GM21390 (cell line): ENCODE results near the gene PIANP.
"Not testable (repeated sequence)": the region's sequence is repeated elsewhere in the genome, so short reads cannot be mapped to it uniquely, and the experiment has no call there.

Source experiments
- ATAC-seq: cut with Tn5 transposase; IDR thresholded peaks from one replicate; pipeline ENCODE4 v1.9.1; 2021; ENCODE audit not compliant: unreplicated experiment

Gene PIANP

DNA sequence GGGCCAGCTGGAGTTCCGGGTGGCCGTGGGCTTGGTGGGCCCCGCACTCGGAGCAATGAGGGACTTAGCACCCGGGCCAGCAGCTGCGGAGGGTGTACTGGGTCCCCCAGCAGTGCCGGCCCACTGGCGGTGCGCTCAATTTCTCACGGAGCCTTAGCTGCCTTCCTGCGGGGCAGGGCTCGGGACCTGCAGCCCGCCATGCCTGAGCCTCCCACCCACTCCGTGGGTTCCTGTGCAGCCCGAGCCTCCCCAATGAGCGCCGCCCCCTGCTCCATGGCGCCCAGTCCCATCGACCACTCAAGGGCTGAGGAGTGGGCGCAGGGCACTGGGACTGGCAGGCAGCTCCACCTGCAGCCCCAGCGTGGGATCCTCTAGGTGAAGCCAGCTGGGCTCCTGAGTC is 7.7 kb upstream of the PIANP start:
- ATAC-seq: not testable (repeated sequence)

DNA sequence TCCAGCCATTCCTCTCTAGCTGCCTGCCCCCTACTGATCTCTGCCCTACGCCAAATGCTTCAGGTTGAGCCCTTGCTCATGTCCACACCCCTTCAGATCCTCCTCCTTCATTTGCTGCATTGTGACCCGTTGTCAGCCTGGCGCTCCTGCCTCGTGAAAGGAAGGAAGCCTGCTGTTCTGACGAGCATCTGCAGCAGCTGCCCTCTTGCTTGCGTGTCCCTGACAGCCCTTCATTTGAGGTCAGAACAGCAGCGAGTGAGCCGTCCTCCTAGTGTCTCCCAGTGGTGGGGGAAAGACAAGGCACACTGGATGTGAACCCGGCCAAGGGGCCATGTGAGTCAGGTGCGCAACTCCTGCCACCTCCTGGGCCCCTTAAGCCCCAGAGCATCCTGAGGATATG is 3.0 kb upstream of the PIANP start:
- ATAC-seq: no peak

DNA sequence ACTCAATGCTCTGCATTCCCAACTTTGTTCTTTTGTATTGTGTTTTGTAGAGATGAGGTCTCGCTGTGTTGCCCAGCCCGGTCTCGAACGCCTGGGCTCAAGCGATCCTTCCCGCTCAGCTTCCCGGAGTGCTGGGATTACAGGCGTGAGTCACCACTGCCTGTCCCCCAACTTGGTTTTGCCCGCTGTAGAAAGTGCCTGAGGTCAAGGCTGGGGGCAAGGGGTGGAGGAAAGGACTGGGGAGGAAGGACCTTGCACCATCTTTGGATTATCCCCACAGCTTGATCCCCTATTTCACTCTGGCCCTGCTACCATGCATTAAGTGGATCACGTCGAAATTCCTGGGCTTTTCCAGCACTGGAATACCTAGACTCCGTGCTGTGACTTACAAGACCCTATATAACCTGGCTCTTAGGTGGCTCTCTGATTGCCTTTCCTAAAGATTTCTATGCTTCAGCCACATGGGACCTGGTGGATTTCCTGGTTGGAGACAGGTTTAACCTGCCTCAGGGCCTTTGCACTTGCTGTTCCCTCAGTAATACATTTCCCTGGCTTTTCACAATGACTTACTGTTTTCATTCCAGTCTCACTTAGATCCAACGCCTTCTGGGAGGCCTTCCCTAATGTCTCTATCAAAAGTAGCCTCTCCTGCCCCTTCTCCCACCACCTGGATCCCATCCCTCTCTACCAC is 608 bp upstream of the PIANP start:
- no peak for ATAC-seq

GRCh38 chr12:6699989-6700645 is 498 bp downstream of the PIANP start:
- ATAC-seq: no peak

DNA sequence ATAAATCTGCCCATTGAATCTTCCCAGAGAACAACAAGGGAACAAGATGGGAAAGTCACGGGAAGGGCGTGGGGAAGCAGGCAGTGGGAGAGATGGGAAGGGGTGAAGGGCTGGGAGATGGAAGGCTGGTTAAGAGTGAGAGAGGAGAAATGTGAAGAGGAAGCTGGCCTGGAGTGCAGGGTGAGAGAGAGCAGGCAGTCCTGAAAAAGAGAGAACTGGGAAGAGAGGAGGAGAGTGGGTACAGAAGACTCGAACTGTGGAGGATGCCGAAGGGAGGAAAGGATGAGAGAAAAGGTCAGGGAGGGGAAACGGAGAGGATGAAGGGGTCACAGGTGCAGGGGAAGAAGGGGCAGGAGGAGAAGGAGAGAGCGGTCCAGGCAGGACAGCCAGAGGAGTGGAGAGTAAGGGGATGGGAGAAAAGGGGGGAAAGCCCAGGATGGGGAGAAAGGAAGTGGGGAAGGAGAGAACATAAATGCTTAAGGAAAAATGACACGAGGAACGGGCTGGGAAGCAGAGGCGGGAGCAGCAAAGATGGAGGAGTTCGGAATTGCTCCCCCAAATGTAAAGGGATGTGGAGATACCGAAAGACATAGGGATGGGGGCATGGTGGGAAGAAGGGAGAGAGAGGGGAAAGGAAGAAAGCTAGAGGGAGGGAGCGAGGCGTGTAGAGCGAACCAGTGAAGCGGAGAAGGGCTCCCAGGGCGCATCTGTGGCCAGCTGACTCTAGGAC is 1.2 kb downstream of the PIANP start:
- ATAC-seq: no peak

DNA sequence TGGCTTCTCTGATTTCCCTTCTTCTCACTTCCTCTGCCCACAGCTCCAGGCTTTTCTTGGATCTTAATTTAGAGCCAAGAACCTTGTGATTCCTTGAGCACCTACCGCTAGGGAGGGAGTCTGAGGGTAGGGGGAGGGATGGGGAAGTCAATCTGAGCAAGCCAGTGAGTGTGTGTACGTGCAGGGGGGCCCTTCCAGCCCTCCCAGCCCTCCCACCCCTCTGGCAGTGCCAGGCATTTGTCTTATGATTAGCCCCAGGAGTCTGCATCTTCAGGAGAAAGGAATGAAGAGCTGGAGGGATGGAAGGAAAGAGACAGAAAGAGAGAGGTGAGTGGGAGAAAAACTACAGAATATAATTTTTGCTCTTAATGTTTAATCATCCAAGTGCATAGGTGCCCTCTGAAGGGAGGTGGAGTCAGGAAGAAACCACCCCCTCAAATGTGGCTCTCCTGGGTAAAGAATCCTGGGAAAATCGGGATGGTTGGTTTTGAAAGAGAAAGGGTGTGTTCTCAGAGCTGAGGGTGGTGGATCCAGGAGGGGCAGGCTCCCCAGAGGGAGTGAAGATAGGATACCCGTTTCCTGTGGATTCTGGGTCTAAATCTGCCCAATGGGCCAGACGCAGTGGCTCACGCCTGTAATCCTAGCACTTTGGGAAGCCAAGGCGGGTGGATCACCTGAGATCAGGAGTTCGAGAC is 2.1 kb downstream of the PIANP start:
- no peak for ATAC-seq

GRCh38 chr12:6697584-6698351 is 2.8 kb downstream of the PIANP start:
- ATAC-seq: no peak

- ATAC-seq: no peak
Measured at GRCh38 chr12:6696690-6697583, 3.7 kb downstream of the PIANP start.

DNA sequence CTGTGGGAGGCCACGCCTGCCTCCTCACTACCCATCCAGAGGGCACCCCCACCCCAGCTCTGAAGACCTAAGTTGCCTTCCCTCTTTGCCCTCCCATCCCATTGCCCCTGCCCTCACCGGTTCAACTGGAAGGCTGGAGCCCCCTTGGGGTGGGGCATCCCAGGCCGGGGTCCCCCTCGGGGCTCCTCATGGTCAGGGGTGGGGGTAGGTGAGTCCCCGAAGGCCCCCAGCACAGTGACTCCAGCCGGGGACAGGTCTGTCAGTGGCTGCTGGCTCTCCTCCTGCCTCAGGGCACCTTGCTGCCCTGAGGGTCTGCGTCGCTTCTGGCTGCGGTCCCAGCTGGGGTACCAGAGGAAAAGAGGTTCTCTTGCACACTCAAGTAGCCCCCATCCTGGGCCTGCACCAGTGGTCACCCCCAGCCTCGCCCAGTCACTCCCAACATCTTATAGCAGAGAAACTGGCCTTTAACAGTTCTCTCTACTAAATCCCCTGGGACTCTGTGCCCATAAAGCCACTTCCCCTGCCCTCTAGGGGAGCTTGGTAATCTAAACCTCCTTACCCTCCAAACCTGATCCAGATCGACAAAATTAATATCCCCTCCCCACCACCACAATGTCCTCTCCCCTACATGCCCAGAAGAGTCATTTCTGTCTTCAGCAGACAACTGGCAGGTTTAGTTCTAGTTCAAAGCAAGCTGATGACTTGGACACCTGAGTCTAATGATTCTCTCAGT is 5.1 kb downstream of the PIANP start:
- no peak for ATAC-seq

DNA sequence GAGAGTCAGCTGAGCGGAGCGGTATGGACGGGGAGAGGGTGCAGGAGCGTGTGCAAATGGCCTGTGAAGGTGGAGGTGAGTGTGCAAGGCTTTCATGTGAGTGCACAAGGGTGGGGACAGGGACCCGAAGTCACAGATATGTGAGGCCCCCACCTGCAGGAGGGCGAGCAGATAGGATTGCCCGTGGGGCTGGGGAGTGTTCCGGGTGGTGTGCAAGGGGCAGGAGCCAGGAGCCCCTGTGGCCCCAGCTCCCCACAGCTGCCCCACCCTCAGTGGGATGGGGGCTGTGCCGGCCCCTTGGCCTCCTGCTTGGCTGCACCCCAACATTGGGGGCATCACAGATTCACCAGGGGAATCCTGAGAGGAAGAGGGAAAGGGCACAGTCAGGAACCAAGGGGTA is 5.9 kb downstream of the PIANP start:
- no peak for ATAC-seq

GRCh38 chr12:6693832-6694355 is 6.7 kb downstream of the PIANP start:
- ATAC-seq: no peak

- ATAC-seq: no peak
Measured at GRCh38 chr12:6692888-6693287, 7.7 kb downstream of the PIANP start.

GRCh38 chr12:6691473-6691872 is 9.1 kb downstream of the PIANP start:
- ATAC-seq: no peak

- peak; percentile 84 for ATAC-seq
Measured at GRCh38 chr12:6688999-6689882, 11.4 kb downstream of the PIANP start, which contains the start of gene ZNF384. Gene ZNF384 (minus strand): TSS chr12:6689375. CDS start chr12:6679520, 9,855 bp downstream.

- ATAC-seq: peak; percentile 42
Measured at GRCh38 chr12:6688543-6688998, 12.0 kb downstream of the PIANP start.

GRCh38 chr12:6685814-6686213 is 14.8 kb downstream of the PIANP start:
- no peak for ATAC-seq

DNA sequence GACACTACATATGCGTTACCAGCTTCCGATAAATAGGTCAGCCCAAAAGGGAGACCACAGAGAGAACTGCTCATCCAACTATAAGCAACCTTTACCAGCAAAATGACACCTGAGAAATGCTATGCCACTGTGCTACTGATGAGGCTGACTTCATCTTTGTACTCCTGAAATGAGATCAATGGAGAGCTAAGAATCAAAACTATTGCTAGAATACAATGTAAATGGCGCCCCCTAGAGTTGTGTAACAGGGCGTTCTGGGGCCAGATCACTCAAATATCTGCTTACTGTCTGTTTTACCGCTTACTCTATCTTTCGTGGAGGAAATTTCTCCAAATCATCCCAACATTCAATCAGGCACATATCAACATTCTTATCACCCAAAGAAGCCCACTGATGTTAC is 16.0 kb downstream of the PIANP start:
- no peak for ATAC-seq

GRCh38 chr12:6676962-6677361 is 23.7 kb downstream of the PIANP start:
- ATAC-seq: no peak
